OCI-LY3 (cell line): ENCODE data around the gene PPIP5K1.
"Not testable (repeated sequence)": the region's sequence is repeated elsewhere in the genome, so short reads cannot be mapped to it uniquely, and the experiment has no call there.

Experiments
- EZH2phosphoT487 ChIP-seq: fragments of 200-600 bp; shearing (Covaris generic); IDR thresholded peaks from 2 replicates; pipeline ENCODE4 v1.6.1; 2018; ENCODE audit warnings: antibody characterized with exemption, mixed run types, low read depth
- TF ChIP-seq, protein P1 (sequence below): fragments of 200-600, 300-600 bp; sonication (generic); IDR thresholded peaks from 2 replicates; pipeline ENCODE4 v1.5.1; 2014; ENCODE audit warnings: antibody characterized with exemption, low read length, low read depth

DNA sequence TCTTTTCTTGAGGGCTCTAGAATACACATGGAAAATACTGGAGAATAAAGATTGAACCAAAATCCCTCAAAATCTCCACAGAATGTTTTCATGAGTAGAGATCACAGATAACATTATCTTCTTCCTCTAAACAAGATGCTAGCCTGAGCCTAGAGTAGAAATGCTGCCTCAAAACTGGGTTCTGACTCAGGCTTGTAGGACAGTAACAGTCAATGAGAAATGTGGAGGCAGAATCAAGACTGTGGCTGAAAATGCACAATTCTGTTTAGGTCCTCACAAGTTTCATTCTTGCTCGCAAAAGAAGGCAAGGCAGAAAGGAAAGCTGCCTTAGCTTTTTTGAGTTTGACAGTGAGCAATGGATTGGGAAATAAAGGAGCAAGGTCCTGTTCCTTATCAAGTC lies 15.4 kb downstream of the PPIP5K1 start:
- TF ChIP-seq, protein P1, sequence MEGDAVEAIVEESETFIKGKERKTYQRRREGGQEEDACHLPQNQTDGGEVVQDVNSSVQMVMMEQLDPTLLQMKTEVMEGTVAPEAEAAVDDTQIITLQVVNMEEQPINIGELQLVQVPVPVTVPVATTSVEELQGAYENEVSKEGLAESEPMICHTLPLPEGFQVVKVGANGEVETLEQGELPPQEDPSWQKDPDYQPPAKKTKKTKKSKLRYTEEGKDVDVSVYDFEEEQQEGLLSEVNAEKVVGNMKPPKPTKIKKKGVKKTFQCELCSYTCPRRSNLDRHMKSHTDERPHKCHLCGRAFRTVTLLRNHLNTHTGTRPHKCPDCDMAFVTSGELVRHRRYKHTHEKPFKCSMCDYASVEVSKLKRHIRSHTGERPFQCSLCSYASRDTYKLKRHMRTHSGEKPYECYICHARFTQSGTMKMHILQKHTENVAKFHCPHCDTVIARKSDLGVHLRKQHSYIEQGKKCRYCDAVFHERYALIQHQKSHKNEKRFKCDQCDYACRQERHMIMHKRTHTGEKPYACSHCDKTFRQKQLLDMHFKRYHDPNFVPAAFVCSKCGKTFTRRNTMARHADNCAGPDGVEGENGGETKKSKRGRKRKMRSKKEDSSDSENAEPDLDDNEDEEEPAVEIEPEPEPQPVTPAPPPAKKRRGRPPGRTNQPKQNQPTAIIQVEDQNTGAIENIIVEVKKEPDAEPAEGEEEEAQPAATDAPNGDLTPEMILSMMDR, result not testable (repeated sequence)
- not testable (repeated sequence) for TF ChIP-seq EZH2phosphoT487
